GM12865 (cell line): ENCODE data around the gene CCDC50.

ENCODE experiments used
- DNase-seq: peaks from one replicate; pipeline ENCODE4 v3.0.0; 2010; ENCODE audit warnings: low read depth
- H3K4me3 ChIP-seq: 2 replicates; pipeline ENCODE4 v1.5.1; 2011; ENCODE audit warnings: mild to moderate bottlenecking, low read depth, low read length, control low read depth
- CTCF ChIP-seq: IDR thresholded peaks from 2 replicates; pipeline ENCODE4 v1.5.1; 2011; ENCODE audit warnings: low read length, control low read depth, low read depth, inconsistent platforms; ENCODE audit not compliant: insufficient read depth; ENCODE audit errors: missing control alignments

Gene CCDC50

GRCh38 chr3:191363221-191363620 is 34.0 kb downstream of the CCDC50 start:
- no peak for TF ChIP-seq CTCF
- H3K4me3 ChIP-seq, result no peak overlapping the region
- no peak for DNase-seq

GRCh38 chr3:191366675-191367074 is 37.5 kb downstream of the CCDC50 start:
- TF ChIP-seq CTCF, result no peak
- DNase-seq, result no peak
- no peak overlapping the region for H3K4me3 ChIP-seq

GRCh38 chr3:191368755-191369615 is 39.8 kb downstream of the CCDC50 start:
- TF ChIP-seq CTCF, result no peak
- no peak for DNase-seq
- H3K4me3 ChIP-seq, result no peak overlapping the region

GRCh38 chr3:191369616-191370010 is 40.4 kb downstream of the CCDC50 start:
- H3K4me3 ChIP-seq, result no peak overlapping the region
- no peak for TF ChIP-seq CTCF
- DNase-seq, result no peak

- no peak for DNase-seq
- H3K4me3 ChIP-seq, result no peak overlapping the region
- TF ChIP-seq CTCF, result no peak
These were observed 42.9 kb downstream of the CCDC50 start for GRCh38 chr3:191372122-191372521.

- no peak for TF ChIP-seq CTCF
- no peak for DNase-seq
- no peak overlapping the region for H3K4me3 ChIP-seq
These were observed 44.1 kb downstream of the CCDC50 start for GRCh38 chr3:191373327-191373726.
